ENCODE data around the gene TBC1D2. TPM values are rescaled to one million over a fixed set of nuclear protein-coding genes. Genes with fewer than 3 reads are reported as not detected.

The TBC1D2 gene
- total and polyA plus RNA-seq, 2 experiments from 2014 or later = 3.7 to 6.8 TPM

DNA sequence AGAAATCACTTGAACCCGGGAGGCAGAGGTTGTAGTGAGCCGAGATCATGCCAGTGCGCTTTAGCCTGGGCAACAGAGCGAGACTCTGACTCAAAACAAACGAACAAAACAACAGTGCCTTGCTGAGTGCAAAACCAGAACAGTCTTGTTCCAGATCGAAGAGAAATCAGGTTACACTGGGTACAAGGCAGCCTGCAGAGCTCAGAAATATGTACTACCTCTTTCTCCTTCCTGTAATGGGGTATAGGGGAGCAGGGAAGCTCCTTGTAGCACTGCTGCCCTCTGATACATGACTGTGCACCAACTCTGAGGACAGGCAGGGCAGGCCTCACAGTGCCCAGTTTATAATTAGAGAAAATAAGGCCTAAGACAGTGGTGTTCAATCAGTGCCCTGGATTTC is 24.7 kb downstream of the TBC1D2 start:
- H3K4me1 Mint-ChIP-seq = 0 out of 3 replicates have a peak, but pooled peaks cover 2% of the 10 kb centered on the region
- Histone ChIP-seq H3K4me2 (no peak overlapping the region), H2AFZ (no peak overlapping the region), H3F3A (replicated peaks; ENCODE audit: low read depth) (no peaks in the 10 kb centered on the region), H3K27me3 (ENCODE audit: insufficient read depth) (no peaks in the 10 kb centered on the region), H4K20me1 (replicated peaks; ENCODE audit: insufficient read depth) (no peaks in the 10 kb centered on the region; the same call in 1 of the 2 replicates), H3K79me2 (replicated peaks; ENCODE audit: insufficient read depth) (no peaks in the 10 kb centered on the region), H3K9me2 (ENCODE audit: insufficient read depth) (no peaks in the 10 kb centered on the region), H3K4me3 (no peak overlapping the region), H3K4me1 (ENCODE audit: insufficient read depth) (no peaks in the 10 kb centered on the region), H3K36me3 (ENCODE audit: insufficient read depth) (no peaks in the 10 kb centered on the region), H3K27ac (ENCODE audit: low read depth) (0 out of 2 replicates have a peak overlapping the region, but pooled peaks have one; percentile 14)
- TF ChIP-seq, protein P1, sequence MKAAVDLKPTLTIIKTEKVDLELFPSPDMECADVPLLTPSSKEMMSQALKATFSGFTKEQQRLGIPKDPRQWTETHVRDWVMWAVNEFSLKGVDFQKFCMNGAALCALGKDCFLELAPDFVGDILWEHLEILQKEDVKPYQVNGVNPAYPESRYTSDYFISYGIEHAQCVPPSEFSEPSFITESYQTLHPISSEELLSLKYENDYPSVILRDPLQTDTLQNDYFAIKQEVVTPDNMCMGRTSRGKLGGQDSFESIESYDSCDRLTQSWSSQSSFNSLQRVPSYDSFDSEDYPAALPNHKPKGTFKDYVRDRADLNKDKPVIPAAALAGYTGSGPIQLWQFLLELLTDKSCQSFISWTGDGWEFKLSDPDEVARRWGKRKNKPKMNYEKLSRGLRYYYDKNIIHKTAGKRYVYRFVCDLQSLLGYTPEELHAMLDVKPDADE (IDR thresholded peaks at IDR 0.05) = no peak
- H3K36me3 Mint-ChIP-seq (ENCODE audit: low read depth) = peaks cover 7% of the 10 kb centered on the region; the same call in 1 of the 3 replicates
- peaks cover 2% of the 10 kb centered on the region for H3K27me3 Mint-ChIP-seq (ENCODE audit: insufficient read depth, low read depth, poor library complexity)
- ATAC-seq = no peak
- DNase-seq (ENCODE audit: low spot score) = no peak
- H3K4me3 Mint-ChIP-seq = no peak overlapping the region
- H3K9me3 Mint-ChIP-seq = no peaks in the 10 kb centered on the region
- H3K27ac Mint-ChIP-seq = no peak overlapping the region

DNA sequence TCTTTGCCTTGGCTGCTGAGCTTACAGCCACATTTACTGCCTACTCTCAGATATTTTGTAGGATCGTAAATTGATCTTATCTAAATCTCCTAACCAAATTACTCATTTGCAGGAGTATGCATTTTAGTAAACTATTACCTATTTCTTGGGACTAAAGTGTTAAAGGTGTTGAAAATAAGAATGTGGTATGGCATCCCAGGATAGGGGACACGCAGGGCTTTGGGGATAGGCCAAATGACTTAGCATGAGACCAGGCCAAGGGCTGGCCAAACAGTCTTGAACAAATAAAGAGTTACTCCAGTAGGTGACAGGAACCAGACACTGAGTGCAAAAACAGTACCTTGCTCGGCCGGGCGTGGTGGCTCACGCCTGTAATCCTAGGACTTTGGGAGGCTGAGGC is 25.1 kb downstream of the TBC1D2 start:
- Histone ChIP-seq H3K4me2 (no peak overlapping the region), H3F3A (replicated peaks; ENCODE audit: low read depth) (no peaks in the 10 kb centered on the region), H3K4me3 (no peak overlapping the region), H2AFZ (no peak overlapping the region), H3K79me2 (replicated peaks; ENCODE audit: insufficient read depth) (no peaks in the 10 kb centered on the region), H3K27me3 (ENCODE audit: insufficient read depth) (no peaks in the 10 kb centered on the region), H3K4me1 (ENCODE audit: insufficient read depth) (no peaks in the 10 kb centered on the region), H4K20me1 (replicated peaks; ENCODE audit: insufficient read depth) (no peaks in the 10 kb centered on the region; the same call in 1 of the 2 replicates), H3K36me3 (ENCODE audit: insufficient read depth) (no peaks in the 10 kb centered on the region), H3K27ac (ENCODE audit: low read depth) (no peak overlapping the region), H3K9me2 (ENCODE audit: insufficient read depth) (no peaks in the 10 kb centered on the region)
- Mint-ChIP-seq H3K27ac (no peak overlapping the region), H3K27me3 (ENCODE audit: insufficient read depth, low read depth, poor library complexity) (peaks cover 2% of the 10 kb centered on the region), H3K36me3 (ENCODE audit: low read depth) (peaks cover 7% of the 10 kb centered on the region; the same call in 1 of the 3 replicates), H3K9me3 (no peaks in the 10 kb centered on the region), H3K4me3 (no peak overlapping the region), H3K4me1 (0 out of 3 replicates have a peak, but pooled peaks cover 2% of the 10 kb centered on the region)
- DNase-seq (ENCODE audit: low spot score) (no peak), ATAC-seq (no peak)
- TF ChIP-seq EZH2 (IDR thresholded peaks at IDR 0.05; ENCODE audit: low read depth, unreplicated experiment) = no peak
- no peak for TF ChIP-seq STAT1 (IDR thresholded peaks at IDR 0.05; ENCODE audit: unreplicated experiment)
- TF ChIP-seq, protein P2, sequence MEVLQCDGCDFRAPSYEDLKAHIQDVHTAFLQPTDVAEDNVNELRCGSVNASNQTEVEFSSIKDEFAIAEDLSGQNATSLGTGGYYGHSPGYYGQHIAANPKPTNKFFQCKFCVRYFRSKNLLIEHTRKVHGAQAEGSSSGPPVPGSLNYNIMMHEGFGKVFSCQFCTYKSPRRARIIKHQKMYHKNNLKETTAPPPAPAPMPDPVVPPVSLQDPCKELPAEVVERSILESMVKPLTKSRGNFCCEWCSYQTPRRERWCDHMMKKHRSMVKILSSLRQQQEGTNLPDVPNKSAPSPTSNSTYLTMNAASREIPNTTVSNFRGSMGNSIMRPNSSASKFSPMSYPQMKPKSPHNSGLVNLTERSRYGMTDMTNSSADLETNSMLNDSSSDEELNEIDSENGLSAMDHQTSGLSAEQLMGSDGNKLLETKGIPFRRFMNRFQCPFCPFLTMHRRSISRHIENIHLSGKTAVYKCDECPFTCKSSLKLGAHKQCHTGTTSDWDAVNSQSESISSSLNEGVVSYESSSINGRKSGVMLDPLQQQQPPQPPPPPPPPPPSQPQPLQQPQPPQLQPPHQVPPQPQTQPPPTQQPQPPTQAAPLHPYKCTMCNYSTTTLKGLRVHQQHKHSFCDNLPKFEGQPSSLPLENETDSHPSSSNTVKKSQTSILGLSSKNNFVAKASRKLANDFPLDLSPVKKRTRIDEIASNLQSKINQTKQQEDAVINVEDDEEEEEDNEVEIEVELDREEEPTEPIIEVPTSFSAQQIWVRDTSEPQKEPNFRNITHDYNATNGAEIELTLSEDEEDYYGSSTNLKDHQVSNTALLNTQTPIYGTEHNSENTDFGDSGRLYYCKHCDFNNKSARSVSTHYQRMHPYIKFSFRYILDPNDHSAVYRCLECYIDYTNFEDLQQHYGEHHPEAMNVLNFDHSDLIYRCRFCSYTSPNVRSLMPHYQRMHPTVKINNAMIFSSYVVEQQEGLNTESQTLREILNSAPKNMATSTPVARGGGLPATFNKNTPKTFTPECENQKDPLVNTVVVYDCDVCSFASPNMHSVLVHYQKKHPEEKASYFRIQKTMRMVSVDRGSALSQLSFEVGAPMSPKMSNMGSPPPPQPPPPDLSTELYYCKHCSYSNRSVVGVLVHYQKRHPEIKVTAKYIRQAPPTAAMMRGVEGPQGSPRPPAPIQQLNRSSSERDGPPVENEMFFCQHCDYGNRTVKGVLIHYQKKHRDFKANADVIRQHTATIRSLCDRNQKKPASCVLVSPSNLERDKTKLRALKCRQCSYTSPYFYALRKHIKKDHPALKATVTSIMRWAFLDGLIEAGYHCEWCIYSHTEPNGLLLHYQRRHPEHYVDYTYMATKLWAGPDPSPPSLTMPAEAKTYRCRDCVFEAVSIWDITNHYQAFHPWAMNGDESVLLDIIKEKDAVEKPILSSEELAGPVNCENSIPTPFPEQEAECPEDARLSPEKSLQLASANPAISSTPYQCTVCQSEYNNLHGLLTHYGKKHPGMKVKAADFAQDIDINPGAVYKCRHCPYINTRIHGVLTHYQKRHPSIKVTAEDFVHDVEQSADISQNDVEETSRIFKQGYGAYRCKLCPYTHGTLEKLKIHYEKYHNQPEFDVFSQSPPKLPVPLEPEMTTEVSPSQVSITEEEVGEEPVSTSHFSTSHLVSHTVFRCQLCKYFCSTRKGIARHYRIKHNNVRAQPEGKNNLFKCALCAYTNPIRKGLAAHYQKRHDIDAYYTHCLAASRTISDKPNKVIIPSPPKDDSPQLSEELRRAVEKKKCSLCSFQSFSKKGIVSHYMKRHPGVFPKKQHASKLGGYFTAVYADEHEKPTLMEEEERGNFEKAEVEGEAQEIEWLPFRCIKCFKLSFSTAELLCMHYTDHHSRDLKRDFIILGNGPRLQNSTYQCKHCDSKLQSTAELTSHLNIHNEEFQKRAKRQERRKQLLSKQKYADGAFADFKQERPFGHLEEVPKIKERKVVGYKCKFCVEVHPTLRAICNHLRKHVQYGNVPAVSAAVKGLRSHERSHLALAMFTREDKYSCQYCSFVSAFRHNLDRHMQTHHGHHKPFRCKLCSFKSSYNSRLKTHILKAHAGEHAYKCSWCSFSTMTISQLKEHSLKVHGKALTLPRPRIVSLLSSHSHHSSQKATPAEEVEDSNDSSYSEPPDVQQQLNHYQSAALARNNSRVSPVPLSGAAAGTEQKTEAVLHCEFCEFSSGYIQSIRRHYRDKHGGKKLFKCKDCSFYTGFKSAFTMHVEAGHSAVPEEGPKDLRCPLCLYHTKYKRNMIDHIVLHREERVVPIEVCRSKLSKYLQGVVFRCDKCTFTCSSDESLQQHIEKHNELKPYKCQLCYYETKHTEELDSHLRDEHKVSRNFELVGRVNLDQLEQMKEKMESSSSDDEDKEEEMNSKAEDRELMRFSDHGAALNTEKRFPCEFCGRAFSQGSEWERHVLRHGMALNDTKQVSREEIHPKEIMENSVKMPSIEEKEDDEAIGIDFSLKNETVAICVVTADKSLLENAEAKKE (CRISPR knock-in tag; IDR thresholded peaks at IDR 0.05) = no peak
- no peak for TF ChIP-seq POLR2AphosphoS5 (IDR thresholded peaks at IDR 0.05; ENCODE audit: low read depth)
- TF ChIP-seq EZH2phosphoT487 (IDR thresholded peaks at IDR 0.05; ENCODE audit: unreplicated experiment) = no peak
- no peak for TF ChIP-seq ZNF331 (CRISPR knock-in tag; IDR thresholded peaks at IDR 0.05; ENCODE audit: low read depth)
- TF ChIP-seq, protein P1 (IDR thresholded peaks at IDR 0.05) = no peak
- no peak for TF ChIP-seq CREB1 (CRISPR knock-in tag; IDR thresholded peaks at IDR 0.05; ENCODE audit: low read depth)
- TF ChIP-seq, protein P3, sequence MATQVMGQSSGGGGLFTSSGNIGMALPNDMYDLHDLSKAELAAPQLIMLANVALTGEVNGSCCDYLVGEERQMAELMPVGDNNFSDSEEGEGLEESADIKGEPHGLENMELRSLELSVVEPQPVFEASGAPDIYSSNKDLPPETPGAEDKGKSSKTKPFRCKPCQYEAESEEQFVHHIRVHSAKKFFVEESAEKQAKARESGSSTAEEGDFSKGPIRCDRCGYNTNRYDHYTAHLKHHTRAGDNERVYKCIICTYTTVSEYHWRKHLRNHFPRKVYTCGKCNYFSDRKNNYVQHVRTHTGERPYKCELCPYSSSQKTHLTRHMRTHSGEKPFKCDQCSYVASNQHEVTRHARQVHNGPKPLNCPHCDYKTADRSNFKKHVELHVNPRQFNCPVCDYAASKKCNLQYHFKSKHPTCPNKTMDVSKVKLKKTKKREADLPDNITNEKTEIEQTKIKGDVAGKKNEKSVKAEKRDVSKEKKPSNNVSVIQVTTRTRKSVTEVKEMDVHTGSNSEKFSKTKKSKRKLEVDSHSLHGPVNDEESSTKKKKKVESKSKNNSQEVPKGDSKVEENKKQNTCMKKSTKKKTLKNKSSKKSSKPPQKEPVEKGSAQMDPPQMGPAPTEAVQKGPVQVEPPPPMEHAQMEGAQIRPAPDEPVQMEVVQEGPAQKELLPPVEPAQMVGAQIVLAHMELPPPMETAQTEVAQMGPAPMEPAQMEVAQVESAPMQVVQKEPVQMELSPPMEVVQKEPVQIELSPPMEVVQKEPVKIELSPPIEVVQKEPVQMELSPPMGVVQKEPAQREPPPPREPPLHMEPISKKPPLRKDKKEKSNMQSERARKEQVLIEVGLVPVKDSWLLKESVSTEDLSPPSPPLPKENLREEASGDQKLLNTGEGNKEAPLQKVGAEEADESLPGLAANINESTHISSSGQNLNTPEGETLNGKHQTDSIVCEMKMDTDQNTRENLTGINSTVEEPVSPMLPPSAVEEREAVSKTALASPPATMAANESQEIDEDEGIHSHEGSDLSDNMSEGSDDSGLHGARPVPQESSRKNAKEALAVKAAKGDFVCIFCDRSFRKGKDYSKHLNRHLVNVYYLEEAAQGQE (IDR thresholded peaks at IDR 0.05; ENCODE audit: unreplicated experiment) = no peak
